PFSK-1 (cell line): Measurements from ENCODE around the gene TMPRSS4.

Experiments used
- POLR2AphosphoS5 ChIP-seq: IDR thresholded peaks from 2 replicates; pipeline ENCODE4 v1.6.1; 2012; ENCODE audit warnings: low read depth, mild to moderate bottlenecking, control low read depth, low read length, moderate library complexity
- REST ChIP-seq, 2 experiments: IDR thresholded peaks; 2 replicates each; pipeline versions ENCODE4 v1.6.1 to v1.8.0; 2011 to 2012; ENCODE audit warnings: low read depth in 2 of 2, low read length in 2 of 2, control low read depth in 1 of 2, inconsistent platforms in 1 of 2, mild to moderate bottlenecking in 1 of 2, moderate library complexity in 1 of 2; ENCODE audit not compliant: insufficient read depth in 1 of 2
- SIN3A ChIP-seq: IDR thresholded peaks from 2 replicates; pipeline ENCODE4 v1.6.1; 2012; ENCODE audit warnings: mild to moderate bottlenecking, low read length, moderate library complexity, borderline replicate concordance; ENCODE audit not compliant: insufficient read depth
- TAF1 ChIP-seq: IDR thresholded peaks from 2 replicates; pipeline ENCODE4 v1.6.1; 2012; ENCODE audit warnings: low read length, control low read depth, borderline replicate concordance; ENCODE audit not compliant: insufficient read depth

DNA sequence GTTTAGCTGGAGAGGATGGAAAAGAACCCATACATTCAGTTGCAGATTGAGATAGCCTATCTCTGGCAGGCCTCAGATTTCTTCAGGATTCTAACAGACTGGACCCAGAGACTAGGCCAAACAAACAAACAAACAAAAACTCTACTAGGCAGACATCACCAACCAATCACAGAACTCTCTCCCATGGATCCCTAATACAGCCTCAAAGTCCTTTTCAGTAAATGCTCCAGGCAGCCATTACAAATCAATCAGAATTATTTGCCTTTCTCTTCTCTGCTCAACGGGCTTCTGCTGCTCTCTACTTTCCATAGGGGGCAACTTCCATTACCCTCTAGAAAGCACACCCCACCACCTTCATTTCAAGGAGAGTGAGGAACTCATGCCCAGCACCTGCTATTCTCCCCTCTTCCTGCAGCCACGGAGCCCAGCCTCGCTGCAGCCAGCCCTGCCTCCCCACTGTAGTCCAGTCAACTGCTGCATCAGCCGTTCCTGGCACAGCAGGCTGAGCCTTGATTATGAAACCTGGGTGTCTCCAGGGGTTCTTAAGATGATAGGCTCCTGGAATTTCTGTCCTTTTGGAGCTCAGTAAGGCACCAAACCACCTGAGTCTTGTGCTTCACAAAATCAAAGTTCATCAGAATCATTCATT, 28.9 kb downstream of the TMPRSS4 start:
- TF ChIP-seq REST (IDR thresholded peaks at IDR 0.05; ENCODE audit: insufficient read depth in 1 of 2, low read depth in 2 of 2, low read length in 2 of 2): no peak
- no peak for TF ChIP-seq TAF1
- no peak for TF ChIP-seq POLR2AphosphoS5
- TF ChIP-seq SIN3A: no peak
